SH-SY5Y (cell line): ENCODE measurements around the gene CTIF.

Experiments used
- GATA2 ChIP-seq: IDR thresholded peaks from 2 replicates; pipeline ENCODE4 v1.6.1; 2011; ENCODE audit warnings: mild to moderate bottlenecking, low read depth, low read length
- GATA3 ChIP-seq: IDR thresholded peaks from 2 replicates; pipeline ENCODE4 v1.6.1; 2011; ENCODE audit warnings: low read depth, mild to moderate bottlenecking, low read length, moderate library complexity

GRCh38 chr18:48814490-48815178, 275.8 kb downstream of the CTIF start:
- TF ChIP-seq GATA2 (no peak), GATA3 (no peak)
